ENCODE measurements around the gene ADM.

Gene ADM

DNA sequence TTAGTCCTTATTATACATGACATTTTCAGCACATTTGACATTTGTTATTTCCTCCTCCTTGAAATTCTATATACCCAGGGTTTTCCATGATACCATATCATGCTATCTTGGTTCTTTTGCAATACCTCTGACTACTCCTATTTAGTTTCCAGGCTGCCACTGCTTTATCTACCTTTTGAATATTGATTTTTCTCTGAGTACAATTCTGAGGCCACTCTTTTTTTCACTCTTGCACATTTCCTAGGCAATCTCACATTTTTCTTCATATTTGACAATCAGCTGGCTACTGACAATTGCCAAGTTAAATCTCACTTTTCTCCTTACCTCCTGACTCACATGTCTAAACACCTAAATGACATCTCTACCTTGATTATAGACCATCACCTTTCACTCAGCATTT lies 22.8 kb upstream of the ADM start:
- in situ Hi-C loops (cut with MboI; ENCODE audit: low sequenced_read_pairs, unreplicated experiment): no loop called here
- TF ChIP-seq, protein P1, sequence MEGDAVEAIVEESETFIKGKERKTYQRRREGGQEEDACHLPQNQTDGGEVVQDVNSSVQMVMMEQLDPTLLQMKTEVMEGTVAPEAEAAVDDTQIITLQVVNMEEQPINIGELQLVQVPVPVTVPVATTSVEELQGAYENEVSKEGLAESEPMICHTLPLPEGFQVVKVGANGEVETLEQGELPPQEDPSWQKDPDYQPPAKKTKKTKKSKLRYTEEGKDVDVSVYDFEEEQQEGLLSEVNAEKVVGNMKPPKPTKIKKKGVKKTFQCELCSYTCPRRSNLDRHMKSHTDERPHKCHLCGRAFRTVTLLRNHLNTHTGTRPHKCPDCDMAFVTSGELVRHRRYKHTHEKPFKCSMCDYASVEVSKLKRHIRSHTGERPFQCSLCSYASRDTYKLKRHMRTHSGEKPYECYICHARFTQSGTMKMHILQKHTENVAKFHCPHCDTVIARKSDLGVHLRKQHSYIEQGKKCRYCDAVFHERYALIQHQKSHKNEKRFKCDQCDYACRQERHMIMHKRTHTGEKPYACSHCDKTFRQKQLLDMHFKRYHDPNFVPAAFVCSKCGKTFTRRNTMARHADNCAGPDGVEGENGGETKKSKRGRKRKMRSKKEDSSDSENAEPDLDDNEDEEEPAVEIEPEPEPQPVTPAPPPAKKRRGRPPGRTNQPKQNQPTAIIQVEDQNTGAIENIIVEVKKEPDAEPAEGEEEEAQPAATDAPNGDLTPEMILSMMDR (IDR thresholded peaks at IDR 0.05; ENCODE audit: borderline replicate concordance, control extremely low read depth, extremely low read depth, insufficient read depth, missing control alignments): no peak
- no peak for DNase-seq (ENCODE audit: low spot score)

DNA sequence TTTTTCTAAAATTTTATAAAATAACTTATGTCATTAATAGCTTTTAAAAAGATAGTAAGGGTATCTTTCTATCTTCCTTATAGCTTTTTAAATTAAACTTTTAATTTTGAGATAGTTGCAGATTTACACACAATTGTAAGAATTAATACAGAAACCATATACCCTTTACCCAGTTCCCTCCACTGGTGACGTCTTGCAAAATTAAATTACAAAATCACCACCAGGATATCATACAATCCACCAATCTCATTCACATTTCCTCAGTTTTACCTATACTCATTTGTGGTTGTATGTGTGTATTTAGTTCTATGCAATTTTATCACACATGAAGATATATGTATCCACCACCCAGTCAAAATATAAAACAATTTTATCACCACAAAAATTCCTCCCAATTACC lies 20.9 kb upstream of the ADM start:
- no peak for DNase-seq (ENCODE audit: low spot score)
- TF ChIP-seq, protein P1 (IDR thresholded peaks at IDR 0.05; ENCODE audit: borderline replicate concordance, control extremely low read depth, extremely low read depth, insufficient read depth, missing control alignments): no peak
- in situ Hi-C loops (cut with MboI; ENCODE audit: low sequenced_read_pairs, unreplicated experiment): no loop called here

DNA sequence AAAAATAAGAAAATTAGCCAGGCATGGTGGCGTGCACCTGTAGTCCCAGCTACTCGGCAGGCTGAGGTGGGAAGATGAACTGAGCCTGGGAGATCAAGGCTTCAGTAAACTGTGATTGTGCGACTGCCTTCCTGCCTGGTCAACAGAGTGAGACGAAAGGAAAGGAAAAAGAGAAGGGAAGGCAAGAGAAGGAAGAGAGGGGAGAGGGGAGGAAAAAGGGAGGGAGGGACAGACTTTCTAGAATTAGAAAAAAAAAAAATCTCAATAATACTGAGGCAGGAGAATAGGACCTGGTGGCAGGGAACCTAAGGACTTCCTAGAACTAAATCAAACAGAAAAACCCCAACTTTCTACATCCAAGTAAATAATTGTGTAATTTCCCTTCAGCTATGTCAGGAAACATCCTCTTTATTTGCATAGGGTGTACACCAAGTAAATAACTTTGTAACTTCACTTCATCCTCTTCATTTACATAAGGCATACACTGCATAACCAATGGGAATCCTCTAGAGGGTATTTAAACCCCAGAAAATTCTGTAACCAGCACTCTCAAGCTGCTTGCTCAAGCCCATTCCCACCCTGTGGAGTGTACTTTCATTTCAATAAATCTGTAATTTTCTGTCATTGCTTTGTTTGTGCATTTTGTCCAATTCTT lies 19.6 kb upstream of the ADM start:
- no peak for DNase-seq (ENCODE audit: low spot score)
- TF ChIP-seq, protein P1 (IDR thresholded peaks at IDR 0.05; ENCODE audit: borderline replicate concordance, control extremely low read depth, extremely low read depth, insufficient read depth, missing control alignments): no peak
- in situ Hi-C loops (cut with MboI; ENCODE audit: low sequenced_read_pairs, unreplicated experiment): no loop called here

DNA sequence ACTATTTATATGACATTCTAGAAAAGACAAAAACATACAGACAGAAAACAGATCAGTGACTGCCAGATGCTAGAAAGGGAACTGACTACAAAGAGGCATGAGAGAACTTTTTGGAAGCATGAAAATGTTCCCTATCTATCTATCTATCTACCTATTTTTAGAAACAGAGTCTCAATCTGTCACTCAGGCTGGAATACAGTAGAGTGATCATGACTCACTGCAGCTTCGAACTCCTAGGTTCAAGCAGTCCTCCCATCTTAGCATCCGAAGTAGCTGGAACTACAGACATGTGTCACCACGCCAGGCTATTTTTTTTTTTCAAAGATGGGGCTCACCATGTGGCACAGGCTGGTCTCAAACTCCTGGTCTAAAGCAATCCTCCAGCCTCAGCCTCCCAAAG lies 17.7 kb upstream of the ADM start:
- TF ChIP-seq, protein P1 (IDR thresholded peaks at IDR 0.05; ENCODE audit: borderline replicate concordance, control extremely low read depth, extremely low read depth, insufficient read depth, missing control alignments): no peak
- no peak for DNase-seq (ENCODE audit: low spot score)
- in situ Hi-C loops (cut with MboI; ENCODE audit: low sequenced_read_pairs, unreplicated experiment): no loop called here

DNA sequence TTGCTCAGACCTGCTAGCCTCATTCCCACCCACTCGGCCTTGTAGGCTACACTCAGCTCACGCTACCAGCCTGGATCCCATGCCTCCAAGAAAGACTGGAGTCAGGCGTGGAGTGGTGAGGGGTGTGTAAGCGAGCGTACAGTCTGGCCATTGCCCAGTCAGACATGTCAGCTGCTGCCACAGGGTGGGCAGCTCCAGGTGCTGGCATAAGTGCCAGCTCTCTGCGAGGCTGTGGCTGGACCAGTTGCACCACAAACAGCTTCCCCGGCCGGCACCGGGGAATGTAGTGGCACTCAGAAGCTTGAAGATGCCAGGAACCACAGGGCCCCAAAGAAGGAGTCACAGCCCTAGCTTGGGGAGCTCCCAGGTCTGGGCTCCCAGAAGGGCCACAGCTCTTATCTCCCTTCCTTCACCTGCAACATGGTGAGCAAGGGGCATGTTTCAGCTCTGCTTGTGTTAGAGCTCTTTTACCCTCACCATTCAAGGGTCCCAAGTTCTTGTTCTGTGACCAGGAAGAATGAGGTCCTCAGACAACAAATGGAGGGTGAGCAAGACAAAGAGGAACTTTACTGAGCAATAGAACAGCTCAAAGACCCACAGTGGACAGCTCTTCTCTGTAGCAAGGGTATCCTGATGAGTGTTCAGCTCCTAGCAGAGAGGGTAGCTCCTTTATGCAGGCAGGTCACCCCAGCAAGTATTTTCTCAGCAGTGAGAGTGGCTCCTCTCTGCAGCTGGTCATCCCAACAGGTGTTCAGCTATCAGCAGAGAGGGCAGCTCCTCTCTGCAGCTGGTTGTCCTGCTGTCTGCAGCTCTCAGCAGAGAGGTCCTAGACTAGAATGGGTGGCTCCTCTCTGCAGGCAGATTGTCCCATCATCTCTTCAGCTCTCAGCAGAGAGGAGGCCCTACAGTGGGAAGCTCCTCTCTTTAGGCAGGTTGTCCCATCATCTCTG lies 16.8 kb upstream of the ADM start:
- TF ChIP-seq, protein P1 (IDR thresholded peaks at IDR 0.05; ENCODE audit: borderline replicate concordance, control extremely low read depth, extremely low read depth, insufficient read depth, missing control alignments): no peak
- no peak for DNase-seq (ENCODE audit: low spot score)
- in situ Hi-C loops (cut with MboI; ENCODE audit: low sequenced_read_pairs, unreplicated experiment): no loop called here

DNA sequence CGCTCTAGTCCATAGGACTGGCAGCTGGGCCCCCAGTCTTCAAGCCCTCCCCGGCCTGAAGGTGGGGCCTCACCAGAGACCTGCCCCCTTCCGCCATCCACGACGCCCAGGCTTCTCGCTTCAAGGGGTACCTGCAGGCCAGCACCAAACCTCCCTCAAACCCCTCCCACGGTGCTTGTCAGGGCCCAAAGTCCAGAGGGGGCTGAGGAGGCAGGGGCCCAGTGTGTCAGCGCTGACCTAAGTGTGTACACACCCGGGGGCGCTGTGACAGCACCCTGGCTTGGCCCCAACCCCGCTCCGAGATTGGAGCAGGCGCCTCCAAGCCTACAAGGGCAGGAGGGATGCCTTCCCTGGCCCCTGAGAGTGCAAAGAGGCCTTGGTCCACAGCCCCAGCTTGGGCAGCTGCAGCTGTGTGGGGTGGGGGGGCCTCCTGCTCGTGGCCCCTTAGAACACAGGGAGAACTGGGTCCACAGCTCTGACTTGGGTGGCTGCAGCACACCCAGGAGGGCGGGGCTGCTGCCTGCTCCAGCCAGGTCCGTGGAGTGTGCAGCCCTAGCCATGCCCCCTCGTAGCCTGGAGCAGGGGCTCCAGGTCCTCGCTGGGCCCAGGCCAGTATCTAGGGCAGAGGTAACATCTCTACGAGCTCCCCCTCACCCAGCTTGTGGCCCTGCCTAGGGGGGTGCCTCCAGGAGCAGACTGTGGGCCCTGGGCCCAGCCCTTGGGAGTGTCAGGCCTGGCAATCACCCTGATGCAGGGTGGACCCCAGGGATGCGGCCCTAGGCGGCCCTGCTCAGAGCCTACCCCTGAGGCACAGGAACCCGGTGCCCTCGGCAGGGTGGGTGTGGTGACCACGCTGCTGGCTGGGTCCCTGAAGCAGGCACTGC lies 15.8 kb upstream of the ADM start:
- in situ Hi-C loops (cut with MboI; ENCODE audit: low sequenced_read_pairs, unreplicated experiment): no loop called here
- TF ChIP-seq, protein P1 (IDR thresholded peaks at IDR 0.05; ENCODE audit: borderline replicate concordance, control extremely low read depth, extremely low read depth, insufficient read depth, missing control alignments): no peak
- no peak for DNase-seq (ENCODE audit: low spot score)
